Lung (tissue), 12 donors: ENCODE results near the gene MAP3K6. TPM values are rescaled to one million over a fixed set of nuclear protein-coding genes. Genes with fewer than 3 reads are reported as not detected.

Experiments used
- ATAC-seq: fragments of 200-7000 bp; cut with Tn5 transposase; one replicate; pipeline ENCODE4 v1.9.1; 2020; ENCODE audit warnings: moderate number of reproducible peaks; ENCODE audit not compliant: insufficient read depth, low FRiP score
- DNase-seq, 3 donors: peaks; one replicate each; pipeline ENCODE4 v3.0.0-alpha.2; 2013 to 2017
- H3K27ac ChIP-seq, 2 donors: one replicate each; pipeline ENCODE4 v1.5.1; 2013; ENCODE audit warnings: mild to moderate bottlenecking in 2 of 2, moderate library complexity in 2 of 2, control low read depth in 1 of 2, inconsistent platforms in 1 of 2, low read depth in 1 of 2, low read length in 1 of 2
- H3K27me3 ChIP-seq, 3 donors: one replicate each; pipeline ENCODE4 v1.5.1; 2013; ENCODE audit warnings: low read length in 2 of 3; ENCODE audit not compliant: control insufficient read depth in 3 of 3, insufficient read depth in 3 of 3
- H3K36me3 ChIP-seq, 4 donors: one replicate each; pipeline ENCODE4 v1.5.1; 2013; ENCODE audit warnings: low read length in 4 of 4, mild to moderate bottlenecking in 1 of 4, moderate library complexity in 1 of 4; ENCODE audit not compliant: control insufficient read depth in 4 of 4, insufficient read depth in 4 of 4
- H3K4me1 ChIP-seq, 5 donors: one replicate each; pipeline ENCODE4 v1.5.1; 2013; ENCODE audit warnings: low read length in 5 of 5, mild to moderate bottlenecking in 2 of 5, moderate library complexity in 1 of 5; ENCODE audit not compliant: control insufficient read depth in 5 of 5, insufficient read depth in 5 of 5
- H3K4me3 ChIP-seq: one replicate; pipeline ENCODE4 v1.5.1; 2013; ENCODE audit warnings: mild to moderate bottlenecking, control low read depth, moderate library complexity
- H3K9ac ChIP-seq, 2 donors: one replicate each; pipeline ENCODE4 v1.5.1; 2013; ENCODE audit warnings: low read length in 2 of 2, control low read depth in 1 of 2; ENCODE audit not compliant: insufficient read depth in 1 of 2
- H3K9me3 ChIP-seq, 4 donors: one replicate each; pipeline ENCODE4 v1.5.1; 2013; ENCODE audit warnings: low read length in 3 of 4, mild to moderate bottlenecking in 1 of 4, moderate library complexity in 1 of 4; ENCODE audit not compliant: control insufficient read depth in 4 of 4, insufficient read depth in 3 of 4
- WGBS, 2 donors: extraction: QIAGEN DNeasy Blood & Tissue Kit; methylation state at CpG; one replicate each; pipeline ENCODE4 v1.1.7; 2013; 5-methylcytosine and 5-hydroxymethylcytosine counted together
- polyA plus RNA-seq, 2 donors: library from polyadenylated mRNA; stranded (reverse); fragments of 200-250 nt; gene quantifications; one replicate each; pipeline ENCODE4 v1.2.1, GENCODE V29; 2013
- total RNA-seq, 2 donors: library from RNA; depleted of rRNA in 1 of 2; stranded (reverse); fragments of >200 nt in 1 of 2; gene quantifications; one replicate each; pipeline ENCODE4 v1.2.1, GENCODE V29; 2014 to 2021
- TF ChIP-seq, protein P1 (sequence below): IDR thresholded peaks from 2 replicates; pipeline ENCODE4 v1.5.1; 2012; ENCODE audit warnings: mild to moderate bottlenecking; ENCODE audit errors: control extremely low read depth, extremely low read depth
- donor health status: control.
- donor health status: control.
- donor health status: Bipolar disorder and iron deficiency.
- donor health status: healthy.
- donor health status: DM: yes; HTN: yes; CAD: no.

The MAP3K6 gene
- total and polyA plus RNA-seq, 4 donors, result 17.0 to 96.6 (median 62.8) TPM

DNA sequence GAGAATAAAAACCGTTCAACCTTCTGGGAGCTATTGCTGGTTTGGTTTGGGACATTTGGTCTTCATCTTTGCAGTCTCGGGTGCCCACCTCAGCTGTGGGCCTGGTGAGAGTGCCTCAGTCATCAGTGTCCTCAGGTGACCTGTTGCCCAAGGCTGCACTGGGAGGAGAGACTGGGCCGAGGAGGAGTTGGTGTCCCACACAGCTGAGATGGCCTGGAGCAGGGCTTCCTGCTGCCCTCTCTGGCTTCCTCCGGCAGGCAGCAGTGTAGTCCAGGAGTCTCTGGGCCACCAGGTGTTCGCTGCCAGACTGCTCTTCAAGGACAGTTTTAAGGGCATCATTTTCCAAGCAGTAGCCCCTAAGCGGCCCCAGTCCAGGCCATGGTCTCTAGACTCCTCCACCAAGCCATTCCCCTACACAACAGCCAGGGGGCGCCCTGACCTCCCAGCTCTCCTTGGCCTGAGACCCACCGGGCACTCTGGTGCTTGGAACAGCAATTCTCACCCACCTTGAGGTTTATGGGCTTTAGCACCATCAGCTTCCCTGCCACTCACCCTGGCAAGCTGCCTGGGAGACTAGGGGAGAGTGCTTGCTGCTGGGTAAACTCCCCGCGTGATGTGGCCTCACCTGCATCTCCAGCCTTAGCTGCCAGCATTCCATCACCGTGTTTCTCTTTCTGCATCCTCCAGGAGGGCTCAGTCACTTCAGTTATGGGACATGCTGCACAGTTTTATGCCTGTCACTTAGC lies 34.1 kb downstream of the MAP3K6 start:
- DNase-seq (no peak), ATAC-seq (no peak)
- 70 to 71% methylated on average over 11 of the region's 11 CpGs for WGBS, 2 donors
- H3K4me3 ChIP-seq, result no peak overlapping the region
- no peaks in the 10 kb centered on the region for H3K9me3 ChIP-seq
- H3K9ac ChIP-seq, result no peak overlapping the region
- H3K27me3 ChIP-seq, result no peaks in the 10 kb centered on the region
- H3K27ac ChIP-seq, result no peak overlapping the region
- peaks cover 0 to 55% (median 31%) of the 10 kb centered on the region in 4 donors for H3K36me3 ChIP-seq
- TF ChIP-seq, protein P1, sequence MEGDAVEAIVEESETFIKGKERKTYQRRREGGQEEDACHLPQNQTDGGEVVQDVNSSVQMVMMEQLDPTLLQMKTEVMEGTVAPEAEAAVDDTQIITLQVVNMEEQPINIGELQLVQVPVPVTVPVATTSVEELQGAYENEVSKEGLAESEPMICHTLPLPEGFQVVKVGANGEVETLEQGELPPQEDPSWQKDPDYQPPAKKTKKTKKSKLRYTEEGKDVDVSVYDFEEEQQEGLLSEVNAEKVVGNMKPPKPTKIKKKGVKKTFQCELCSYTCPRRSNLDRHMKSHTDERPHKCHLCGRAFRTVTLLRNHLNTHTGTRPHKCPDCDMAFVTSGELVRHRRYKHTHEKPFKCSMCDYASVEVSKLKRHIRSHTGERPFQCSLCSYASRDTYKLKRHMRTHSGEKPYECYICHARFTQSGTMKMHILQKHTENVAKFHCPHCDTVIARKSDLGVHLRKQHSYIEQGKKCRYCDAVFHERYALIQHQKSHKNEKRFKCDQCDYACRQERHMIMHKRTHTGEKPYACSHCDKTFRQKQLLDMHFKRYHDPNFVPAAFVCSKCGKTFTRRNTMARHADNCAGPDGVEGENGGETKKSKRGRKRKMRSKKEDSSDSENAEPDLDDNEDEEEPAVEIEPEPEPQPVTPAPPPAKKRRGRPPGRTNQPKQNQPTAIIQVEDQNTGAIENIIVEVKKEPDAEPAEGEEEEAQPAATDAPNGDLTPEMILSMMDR, result peak; percentile 59
- H3K4me1 ChIP-seq, result peaks cover 0 to 3% (median 0%) of the 10 kb centered on the region in 5 donors

DNA sequence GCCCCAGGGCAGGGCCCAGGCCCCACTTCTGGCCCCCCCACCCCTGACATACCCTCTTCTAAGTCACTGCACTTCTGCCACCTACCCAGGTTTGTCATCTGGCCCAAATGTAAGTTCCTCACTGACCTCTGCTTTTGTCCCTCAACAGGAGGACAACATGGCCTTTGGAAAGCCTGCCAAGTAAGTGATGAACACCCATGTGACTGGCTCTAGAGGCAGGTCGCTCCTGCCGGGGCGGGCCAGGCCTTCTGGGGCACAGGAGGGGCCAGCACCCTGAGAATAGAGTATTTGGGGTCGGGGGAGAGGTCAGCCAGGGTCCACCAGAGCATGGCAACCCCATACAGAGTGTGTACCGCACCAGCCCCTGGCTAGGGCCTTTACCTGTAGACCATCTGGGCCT lies 34.8 kb downstream of the MAP3K6 start:
- Histone ChIP-seq H3K36me3 (peaks cover 0 to 55% (median 32%) of the 10 kb centered on the region in 4 donors), H3K4me3 (no peak overlapping the region), H3K27me3 (no peaks in the 10 kb centered on the region), H3K4me1 (peaks cover 0 to 3% (median 0%) of the 10 kb centered on the region in 5 donors), H3K9ac (no peak overlapping the region), H3K9me3 (no peaks in the 10 kb centered on the region), H3K27ac (no peak overlapping the region)
- TF ChIP-seq, protein P1, result no peak
- 88 to 97% methylated on average over 5 of the region's 5 CpGs for WGBS, 2 donors
- ATAC-seq (no peak), DNase-seq (no peak)

DNA sequence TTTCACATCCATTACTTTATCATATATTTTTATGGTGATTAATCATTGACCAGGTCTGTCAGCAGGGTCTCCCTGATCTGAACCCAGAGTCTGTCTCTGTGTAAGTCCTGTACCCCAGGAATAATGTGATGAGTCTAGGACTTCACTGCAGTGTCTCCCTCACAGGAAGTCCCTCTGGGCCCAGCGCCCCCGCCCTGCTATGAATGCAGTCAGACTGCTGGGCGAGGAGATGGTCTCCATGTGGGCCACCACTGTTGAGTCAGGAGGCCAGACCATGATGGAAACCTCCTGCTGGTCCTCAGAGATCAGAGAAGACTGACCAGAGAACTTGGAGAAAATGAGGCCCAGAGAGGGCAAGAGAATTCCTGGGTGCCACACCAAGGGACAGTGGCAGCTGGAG lies 35.3 kb downstream of the MAP3K6 start:
- Histone ChIP-seq H3K27ac (no peak overlapping the region), H3K9me3 (no peaks in the 10 kb centered on the region), H3K4me3 (no peak overlapping the region), H3K27me3 (no peaks in the 10 kb centered on the region), H3K4me1 (peaks cover 0 to 3% (median 0%) of the 10 kb centered on the region in 5 donors), H3K36me3 (peaks cover 0 to 50% (median 29%) of the 10 kb centered on the region in 4 donors), H3K9ac (no peak overlapping the region)
- ATAC-seq (no peak), DNase-seq (no peak)
- TF ChIP-seq, protein P1, result no peak
- 87 to 92% methylated on average over 3 of the region's 3 CpGs for WGBS, 2 donors

DNA sequence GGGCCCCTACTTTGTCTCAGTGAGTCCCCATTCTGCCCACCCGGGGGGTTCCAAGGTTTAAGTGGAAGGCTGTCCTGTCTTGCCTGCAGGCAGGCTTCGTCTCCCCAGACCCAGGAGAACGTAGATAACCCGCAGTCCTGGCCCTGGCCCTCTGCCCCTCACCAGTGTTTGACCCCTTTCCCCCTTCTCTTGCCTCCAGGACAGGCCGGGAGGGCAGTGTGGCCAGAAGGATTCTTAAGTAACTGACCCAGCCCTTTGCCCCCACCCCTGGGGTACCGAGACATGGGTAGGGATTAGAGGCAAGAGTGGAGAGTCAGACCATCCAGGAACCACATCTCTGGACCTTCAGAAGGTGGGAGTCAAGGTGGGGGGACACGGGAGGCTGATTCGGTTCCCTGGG lies 36.0 kb downstream of the MAP3K6 start:
- H3K27me3 ChIP-seq, result no peaks in the 10 kb centered on the region
- no peaks in the 10 kb centered on the region for H3K9me3 ChIP-seq
- 87% methylated on average over 8 of the region's 8 CpGs for WGBS, 2 donors
- H3K27ac ChIP-seq, result no peak overlapping the region
- peaks cover 0 to 3% (median 0%) of the 10 kb centered on the region in 5 donors for H3K4me1 ChIP-seq
- ATAC-seq (no peak), DNase-seq (no peak)
- TF ChIP-seq, protein P1, result no peak
- no peak overlapping the region for H3K4me3 ChIP-seq
- H3K9ac ChIP-seq, result no peak overlapping the region
- peaks cover 0 to 46% (median 31%) of the 10 kb centered on the region in 4 donors for H3K36me3 ChIP-seq
